Sigmoid colon (tissue), 7 donors: ENCODE results near the gene CTBP2. TPM values are rescaled to one million over a fixed set of nuclear protein-coding genes. Genes with fewer than 3 reads are reported as not detected.
"Not testable (repeated sequence)": the region's sequence is repeated elsewhere in the genome, so short reads cannot be mapped to it uniquely, and the experiment has no call there.

Experiments used
- DNase-seq: peaks from one replicate; pipeline ENCODE4 v3.0.0-alpha.2; 2019
- H3K27ac ChIP-seq, 4 donors: fragments of 200-600 bp; sonication (generic); one replicate each; pipeline ENCODE4 v1.5.1; 2016 to 2019; ENCODE audit warnings: mild to moderate bottlenecking in 1 of 4
- H3K27me3 ChIP-seq, 3 donors: fragments of 200-600 bp; sonication (generic); one replicate each; pipeline ENCODE4 v1.5.1; 2019; ENCODE audit warnings: mild to moderate bottlenecking in 1 of 3
- H3K36me3 ChIP-seq, 4 donors: fragments of 200-600 bp; sonication (generic); one replicate each; pipeline ENCODE4 v1.5.1; 2016 to 2019
- H3K4me1 ChIP-seq, 4 donors: fragments of 200-600 bp; sonication (generic); one replicate each; pipeline ENCODE4 v1.5.1; 2017 to 2019
- H3K4me3 ChIP-seq, 4 donors: fragments of 200-600 bp; sonication (generic); one replicate each; pipeline ENCODE4 v1.5.1; 2017 to 2019; ENCODE audit warnings: mild to moderate bottlenecking in 2 of 4, moderate library complexity in 1 of 4
- H3K9me3 ChIP-seq, 4 donors: fragments of 200-600 bp in 3 of 4; sonication (generic) in 3 of 4; one replicate each; pipeline versions ENCODE4 v1.5.1 to v1.6.1; 2013 to 2019
- CTCF ChIP-seq, 4 experiments: fragments of 450-650 bp in 3 of 4; fragments of 200-600 bp in 1 of 4; IDR thresholded peaks; one replicate each; pipeline ENCODE4 v1.5.1; 2016 to 2019; ENCODE audit warnings: antibody characterized with exemption in 4 of 4, mild to moderate bottlenecking in 3 of 4, moderate library complexity in 2 of 4
- EP300 ChIP-seq, 4 donors: sonication (generic); formaldehyde crosslinking; IDR thresholded peaks; one replicate each; pipeline ENCODE4 v1.6.1; 2017; ENCODE audit warnings: antibody characterized with exemption in 4 of 4
- POLR2A ChIP-seq, 2 donors: fragments of 450-650 bp; IDR thresholded peaks; one replicate each; pipeline ENCODE4 v1.6.1; 2016; ENCODE audit warnings: antibody characterized with exemption in 2 of 2, mild to moderate bottlenecking in 2 of 2, moderate library complexity in 2 of 2
- POLR2AphosphoS5 ChIP-seq, 4 donors: sonication (generic); formaldehyde crosslinking; IDR thresholded peaks; one replicate each; pipeline ENCODE4 v1.6.1; 2017; ENCODE audit warnings: antibody characterized with exemption in 4 of 4
- WGBS, 2 donors: extraction: QIAGEN DNeasy Blood & Tissue Kit; methylation state at CpG; one replicate each; pipeline ENCODE4 v1.1.7; 2013; 5-methylcytosine and 5-hydroxymethylcytosine counted together
- intact Hi-C: fragments of 100-400 bp; cut with DNase I; formaldehyde crosslinking; loops from one replicate; pipeline ENCODE4 v1.15.1; 2023
- polyA plus RNA-seq, 3 donors: library from polyadenylated mRNA; stranded (reverse); fragments of 200-250 nt; gene quantifications; one replicate each; pipeline ENCODE4 v1.2.3, GENCODE V29; 2013
- total RNA-seq, 4 donors: library from RNA; depleted of rRNA; stranded (reverse); fragments of >200 nt; gene quantifications; one replicate each; pipeline ENCODE4 v1.1.0, GENCODE V29; 2016
- donor health status: healthy with polysubstance abuse.
- donor health status: Bipolar disorder and iron deficiency.
- donor health status: healthy.

Gene CTBP2
- total and polyA plus RNA-seq, 7 donors: 31.2 to 62.4 (median 52.0) TPM

GRCh38 chr10:125164421-125164820 lies 4.1 kb upstream of the CTBP2 start:
- Histone ChIP-seq H3K36me3 (no peaks in the 10 kb centered on the region), H3K9me3 (no peaks in the 10 kb centered on the region), H3K4me3 (no peak overlapping the region), H3K4me1 (peaks cover 0 to 12% (median 4%) of the 10 kb centered on the region in 4 donors), H3K27ac (no peak overlapping the region), H3K27me3 (no peaks in the 10 kb centered on the region)
- TF ChIP-seq POLR2A (IDR thresholded peaks at IDR 0.05) (no peak), POLR2AphosphoS5 (IDR thresholded peaks at IDR 0.05) (no peak), EP300 (IDR thresholded peaks at IDR 0.05) (no peak), CTCF (IDR thresholded peaks at IDR 0.05) (no peak)
- DNase-seq: peak; percentile 30
- intact Hi-C loops: loop anchor here (10.0 kb wide), 1 partner anchor 180 kb away; no protein-coding TSS in a partner anchor
- WGBS, 2 donors: 94 to 96% methylated on average over 10 of the region's 10 CpGs

- Histone ChIP-seq H3K9me3 (no peaks in the 10 kb centered on the region), H3K27me3 (no peaks in the 10 kb centered on the region), H3K4me1 (peaks cover 0 to 12% (median 4%) of the 10 kb centered on the region in 4 donors), H3K27ac (no peak overlapping the region), H3K4me3 (no peak overlapping the region), H3K36me3 (no peaks in the 10 kb centered on the region)
- DNase-seq: no peak
- no peak for TF ChIP-seq POLR2AphosphoS5 (IDR thresholded peaks at IDR 0.05)
- no peak for TF ChIP-seq CTCF (IDR thresholded peaks at IDR 0.05)
- TF ChIP-seq POLR2A (IDR thresholded peaks at IDR 0.05): no peak
- no peak for TF ChIP-seq EP300 (IDR thresholded peaks at IDR 0.05)
- WGBS, 2 donors: 84 to 86% methylated on average over 5 of the region's 5 CpGs
- intact Hi-C loops: loop anchor here (10.0 kb wide), 1 partner anchor 181 kb away; no protein-coding TSS in a partner anchor
Observed at GRCh38 chr10:125163803-125164202, 3.4 kb upstream of the CTBP2 start.

GRCh38 chr10:125163312-125163711 lies 2.9 kb upstream of the CTBP2 start:
- 95 to 97% methylated on average over 19 of the region's 19 CpGs for WGBS, 2 donors
- DNase-seq: peak; percentile 35
- H3K27me3 ChIP-seq, H3K27ac ChIP-seq, H3K36me3 ChIP-seq, H3K4me3 ChIP-seq, H3K9me3 ChIP-seq: not testable (repeated sequence)
- H3K4me1 ChIP-seq: peaks cover 0 to 15% (median 5%) of the 10 kb centered on the region in 4 donors
- intact Hi-C loops: loop anchor here (10.0 kb wide), 1 partner anchor 181 kb away; no protein-coding TSS in a partner anchor

GRCh38 chr10:125162120-125162931 lies 2.0 kb upstream of the CTBP2 start:
- Histone ChIP-seq H3K4me1 (peaks cover 0 to 25% (median 15%) of the 10 kb centered on the region in 4 donors), H3K36me3 (no peaks in the 10 kb centered on the region), H3K4me3 (peak overlapping the region; percentile 85 to 97 (median 92)), H3K9me3 (no peaks in the 10 kb centered on the region), H3K27me3 (no peaks in the 10 kb centered on the region), H3K27ac (peak overlapping the region; percentile 97 to 99 (median 98))
- peak; percentile 65 for DNase-seq
- no peak for TF ChIP-seq POLR2AphosphoS5 (IDR thresholded peaks at IDR 0.05)
- TF ChIP-seq EP300 (IDR thresholded peaks at IDR 0.05): no peak
- no peak for TF ChIP-seq CTCF (IDR thresholded peaks at IDR 0.05)
- TF ChIP-seq POLR2A (IDR thresholded peaks at IDR 0.05): no peak
- intact Hi-C loops: loop anchor here (10.0 kb wide), 1 partner anchor 182 kb away; no protein-coding TSS in a partner anchor
- 22 to 53% methylated on average over 51 of the region's 51 CpGs for WGBS, 2 donors

GRCh38 chr10:125161707-125162119 lies 1.4 kb upstream of the CTBP2 start:
- peaks cover 0 to 31% (median 21%) of the 10 kb centered on the region in 4 donors for H3K4me1 ChIP-seq
- DNase-seq: no peak
- H3K9me3 ChIP-seq: no peaks in the 10 kb centered on the region
- intact Hi-C loops: loop anchor here (2.0 to 10.0 kb wide), 2 partner anchors 183 to 557 kb away; partner anchors contain the start of gene EDRF1
- H3K36me3 ChIP-seq: no peaks in the 10 kb centered on the region
- peak overlapping the region; percentile 85 to 97 (median 92) for H3K4me3 ChIP-seq
- H3K27ac ChIP-seq: peak overlapping the region; percentile 97 to 99 (median 98)
- TF ChIP-seq EP300 (IDR thresholded peaks at IDR 0.05) (no peak), POLR2A (IDR thresholded peaks at IDR 0.05) (no peak), POLR2AphosphoS5 (IDR thresholded peaks at IDR 0.05) (no peak), CTCF (IDR thresholded peaks at IDR 0.05) (peak in 1 of 4 experiments; percentile 7)
- WGBS, 2 donors: 1 to 3% methylated on average over 39 of the region's 39 CpGs
- H3K27me3 ChIP-seq: no peaks in the 10 kb centered on the region
